SU-DHL-6 (cell line): ENCODE results near the gene GPX4.

ENCODE experiments used
- CTCF ChIP-seq: fragments of 200-600 bp; sonication (generic); IDR thresholded peaks from one replicate; pipeline ENCODE4 v1.5.1; 2017; ENCODE audit warnings: antibody characterized with exemption, mild to moderate bottlenecking, low read length, moderate library complexity; ENCODE audit not compliant: insufficient read depth, poor library complexity, severe bottlenecking
- EZH2phosphoT487 ChIP-seq: fragments of 200-600 bp; sonication (generic), shearing (Covaris generic); conservative IDR thresholded peaks from 2 replicates; pipeline ENCODE4 v1.6.1; 2018; ENCODE audit warnings: mild to moderate bottlenecking, antibody characterized with exemption, low read length, moderate library complexity, mixed read lengths

GRCh38 chr19:1151917-1152587 lies 48.3 kb downstream of the GPX4 start:
- TF ChIP-seq CTCF (no peak), EZH2phosphoT487 (no peak)
